WTC11 (cell line): ENCODE data around the gene MDM4. TPM values are rescaled to one million over a fixed set of nuclear protein-coding genes. Genes with fewer than 3 reads are reported as not detected.

Source experiments
- ATAC-seq: fragments of 200-7000 bp; cut with Tn5 transposase; 2 replicates; pipeline ENCODE4 v1.10.0; 2021; ENCODE audit warnings: mild to moderate bottlenecking, moderate library complexity
- CTCF ChIA-PET: fragments of 300-600 bp; sonication (Branson Sonifier 250); formaldehyde crosslinking; loops from one replicate; lab custom pipeline; 2021; ENCODE audit warnings: antibody characterized with exemption; lab: Charles Lee
- POLR2A ChIA-PET: fragments of 350-600 bp; sonication (Branson Sonifier 250); formaldehyde crosslinking; loops from one replicate; lab custom pipeline; 2021; ENCODE audit warnings: antibody characterized with exemption; lab: Charles Lee
- DNase-seq: peaks from one replicate; pipeline ENCODE4 v3.0.0; 2021; ENCODE audit warnings: low spot score
- H3K27ac Mint-ChIP-seq: 2 replicates; pipeline ENCODE4 v1.8.0; 2021; ENCODE audit warnings: mixed read lengths
- H3K27me3 Mint-ChIP-seq: 2 replicates; pipeline ENCODE4 v1.8.0; 2021; ENCODE audit warnings: low read depth, mild to moderate bottlenecking, moderate library complexity, mixed read lengths
- H3K36me3 Mint-ChIP-seq: 2 replicates; pipeline ENCODE4 v1.8.0; 2021; ENCODE audit warnings: mixed read lengths
- H3K4me1 Mint-ChIP-seq: 2 replicates; pipeline ENCODE4 v1.8.0; 2022; ENCODE audit warnings: mixed read lengths
- H3K4me3 Mint-ChIP-seq: 2 replicates; pipeline ENCODE4 v1.8.0; 2021; ENCODE audit warnings: mild to moderate bottlenecking, moderate library complexity, mixed read lengths
- H3K9me3 Mint-ChIP-seq: 2 replicates; pipeline ENCODE4 v1.8.0; 2021; ENCODE audit warnings: mixed read lengths
- ATF2 ChIP-seq: sonication (generic); formaldehyde crosslinking; IDR thresholded peaks from 2 replicates; pipeline ENCODE4 v1.8.1; 2022; ENCODE audit warnings: low read depth, missing genetic modification reagents, borderline replicate concordance
- CREB1 ChIP-seq: sonication (generic); formaldehyde crosslinking; IDR thresholded peaks from 2 replicates; pipeline ENCODE4 v1.8.0; 2023; ENCODE audit warnings: mild to moderate bottlenecking, missing genetic modification reagents
- CREM ChIP-seq: sonication (generic); formaldehyde crosslinking; IDR thresholded peaks from 2 replicates; pipeline ENCODE4 v1.8.1; 2022; ENCODE audit warnings: mild to moderate bottlenecking, missing genetic modification reagents, moderate library complexity
- ETV6 ChIP-seq: sonication (generic); formaldehyde crosslinking; IDR thresholded peaks from 2 replicates; pipeline ENCODE4 v1.8.1; 2022; ENCODE audit warnings: mild to moderate bottlenecking, missing genetic modification reagents
- FOXP1 ChIP-seq: sonication (generic); formaldehyde crosslinking; IDR thresholded peaks from 2 replicates; pipeline ENCODE4 v1.8.0; 2022; ENCODE audit warnings: missing genetic modification reagents, mild to moderate bottlenecking, moderate library complexity, borderline replicate concordance
- FOXP4 ChIP-seq: sonication (generic); formaldehyde crosslinking; IDR thresholded peaks from 2 replicates; pipeline ENCODE4 v1.8.0; 2022; ENCODE audit warnings: mild to moderate bottlenecking, missing genetic modification reagents
- GABPB1 ChIP-seq: sonication (generic); formaldehyde crosslinking; IDR thresholded peaks from 2 replicates; pipeline ENCODE4 v1.8.1; 2023; ENCODE audit warnings: mild to moderate bottlenecking, missing genetic modification reagents
- IRF2 ChIP-seq: sonication (generic); formaldehyde crosslinking; IDR thresholded peaks from 2 replicates; pipeline ENCODE4 v1.8.0; 2022; ENCODE audit warnings: low read depth, missing genetic modification reagents, borderline replicate concordance
- MXD4 ChIP-seq: fragments of 250-450 bp; sonication (Bioruptor Pico); IDR thresholded peaks from 2 replicates; pipeline ENCODE4 v1.8.0; 2021; ENCODE audit warnings: mild to moderate bottlenecking, moderate library complexity, borderline replicate concordance
- MYBL2 ChIP-seq: sonication (generic); formaldehyde crosslinking; IDR thresholded peaks from 2 replicates; pipeline ENCODE4 v1.8.1; 2023; ENCODE audit warnings: mild to moderate bottlenecking, moderate library complexity, missing genetic modification reagents
- NR3C1 ChIP-seq: sonication (generic); formaldehyde crosslinking; conservative IDR thresholded peaks from 2 replicates; pipeline ENCODE4 v1.8.1; 2023; ENCODE audit warnings: low read depth, mild to moderate bottlenecking, missing genetic modification reagents
- RORB ChIP-seq: fragments of 250-450 bp; sonication (Bioruptor Pico); IDR thresholded peaks from 2 replicates; pipeline ENCODE4 v1.9.0; 2021; ENCODE audit warnings: mild to moderate bottlenecking
- TCF7 ChIP-seq: sonication (generic); formaldehyde crosslinking; IDR thresholded peaks from 2 replicates; pipeline ENCODE4 v1.8.0; 2022; ENCODE audit warnings: mild to moderate bottlenecking, low read depth, missing genetic modification reagents, moderate library complexity
- TEAD4 ChIP-seq: sonication (generic); formaldehyde crosslinking; IDR thresholded peaks from 2 replicates; pipeline ENCODE4 v1.8.0; 2022; ENCODE audit warnings: mild to moderate bottlenecking, missing genetic modification reagents
- TP53 ChIP-seq: sonication (generic); formaldehyde crosslinking; IDR thresholded peaks from 2 replicates; pipeline ENCODE4 v1.8.1; 2023; ENCODE audit warnings: mild to moderate bottlenecking, missing genetic modification reagents
- USF2 ChIP-seq: sonication (generic); formaldehyde crosslinking; IDR thresholded peaks from 2 replicates; pipeline ENCODE4 v1.8.1; 2023; ENCODE audit warnings: mild to moderate bottlenecking, missing genetic modification reagents, moderate library complexity
- ZNF138 ChIP-seq: sonication (generic); formaldehyde crosslinking; conservative IDR thresholded peaks from 2 replicates; pipeline ENCODE4 v1.8.1; 2022; ENCODE audit warnings: mild to moderate bottlenecking, moderate library complexity, missing genetic modification reagents
- ZNF232 ChIP-seq: sonication (generic); formaldehyde crosslinking; IDR thresholded peaks from 2 replicates; pipeline ENCODE4 v1.8.0; 2022; ENCODE audit warnings: mild to moderate bottlenecking, missing genetic modification reagents
- total RNA-seq: library from RNA; stranded (reverse); gene quantifications from 3 replicates; pipeline ENCODE4 v1.2.3, GENCODE V29; 2021
- TF ChIP-seq, protein P1 (sequence below): sonication (generic); formaldehyde crosslinking; IDR thresholded peaks from 2 replicates; pipeline ENCODE4 v1.8.1; 2023; ENCODE audit warnings: mild to moderate bottlenecking, missing genetic modification reagents, moderate library complexity
- TF ChIP-seq, protein P2 (sequence below): fragments of 200-600 bp; IDR thresholded peaks from 2 replicates; pipeline ENCODE4 v1.8.0; 2022; ENCODE audit warnings: antibody characterized with exemption

MDM4 gene
- total RNA-seq, 1 experiment from 2014 or later, result 76.2 TPM

DNA sequence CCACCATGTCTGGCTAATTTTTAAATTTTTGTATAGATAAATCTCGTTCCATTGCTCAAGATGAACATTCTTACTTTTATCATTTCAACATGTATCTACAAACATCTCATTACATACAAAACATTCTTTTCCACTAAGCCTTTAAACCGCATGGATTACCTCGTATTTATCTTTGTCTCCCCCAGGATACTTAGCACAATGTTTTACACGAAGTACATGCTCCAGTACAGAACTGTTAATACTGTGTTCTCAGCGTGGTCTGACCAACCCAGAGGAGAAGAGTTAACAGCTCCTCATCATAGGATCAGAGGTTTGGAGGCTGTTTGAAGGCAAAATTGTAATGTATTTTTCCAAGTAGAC lies 29.0 kb upstream of the MDM4 start:
- no peak overlapping the region for H3K27ac Mint-ChIP-seq

GRCh38 chr1:204491655-204492054 lies 24.6 kb upstream of the MDM4 start:
- TF ChIP-seq USF2 (CRISPR knock-in tag), result no peak
- peaks cover 28% of the 10 kb centered on the region for H3K4me1 Mint-ChIP-seq
- DNase-seq (no peak), ATAC-seq (no peak)
- H3K27me3 Mint-ChIP-seq, result peaks cover 5% of the 10 kb centered on the region; the same call in 1 of the 2 replicates
- H3K9me3 Mint-ChIP-seq, result no peaks in the 10 kb centered on the region
- H3K27ac Mint-ChIP-seq, result no peak overlapping the region
- H3K36me3 Mint-ChIP-seq, result no peaks in the 10 kb centered on the region
- H3K4me3 Mint-ChIP-seq, result no peak overlapping the region
- POLR2A ChIA-PET, result interaction anchor here (1.1 to 1.5 kb wide), 2 partner anchors 10 to 24 kb away, joined by 3 to 7 read pairs; partner anchors contain the start of gene MDM4
- CTCF ChIA-PET, result interaction anchor here (4.2 to 19.5 kb wide), 3 partner anchors 11 to 93 kb away, joined by 20 to 906 read pairs (median 55); no protein-coding TSS in a partner anchor

More for the DNA sequence above, 29.0 kb upstream of the MDM4 start:
- no peaks in the 10 kb centered on the region for H3K9me3 Mint-ChIP-seq
- H3K27me3 Mint-ChIP-seq, result no peaks in the 10 kb centered on the region; the same call in 1 of the 2 replicates
- TF ChIP-seq GABPB1 (CRISPR knock-in tag) (no peak), NR3C1 (no peak), ATF2 (no peak), IRF2 (CRISPR knock-in tag) (no peak), ETV6 (CRISPR knock-in tag) (no peak), MXD4 (no peak), CREM (CRISPR knock-in tag) (no peak), FOXP1 (CRISPR knock-in tag) (no peak), ZNF138 (no peak), TCF7 (CRISPR knock-in tag) (no peak), MYBL2 (CRISPR knock-in tag) (no peak), TEAD4 (CRISPR knock-in tag) (no peak), RORB (CRISPR knock-in tag) (no peak), ZNF232 (CRISPR knock-in tag) (no peak), CREB1 (CRISPR knock-in tag) (no peak), TP53 (CRISPR knock-in tag) (no peak), FOXP4 (CRISPR knock-in tag) (no peak)
- TF ChIP-seq, protein P1, sequence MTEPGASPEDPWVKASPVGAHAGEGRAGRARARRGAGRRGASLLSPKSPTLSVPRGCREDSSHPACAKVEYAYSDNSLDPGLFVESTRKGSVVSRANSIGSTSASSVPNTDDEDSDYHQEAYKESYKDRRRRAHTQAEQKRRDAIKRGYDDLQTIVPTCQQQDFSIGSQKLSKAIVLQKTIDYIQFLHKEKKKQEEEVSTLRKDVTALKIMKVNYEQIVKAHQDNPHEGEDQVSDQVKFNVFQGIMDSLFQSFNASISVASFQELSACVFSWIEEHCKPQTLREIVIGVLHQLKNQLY, result no peak
- TF ChIP-seq, protein P2, sequence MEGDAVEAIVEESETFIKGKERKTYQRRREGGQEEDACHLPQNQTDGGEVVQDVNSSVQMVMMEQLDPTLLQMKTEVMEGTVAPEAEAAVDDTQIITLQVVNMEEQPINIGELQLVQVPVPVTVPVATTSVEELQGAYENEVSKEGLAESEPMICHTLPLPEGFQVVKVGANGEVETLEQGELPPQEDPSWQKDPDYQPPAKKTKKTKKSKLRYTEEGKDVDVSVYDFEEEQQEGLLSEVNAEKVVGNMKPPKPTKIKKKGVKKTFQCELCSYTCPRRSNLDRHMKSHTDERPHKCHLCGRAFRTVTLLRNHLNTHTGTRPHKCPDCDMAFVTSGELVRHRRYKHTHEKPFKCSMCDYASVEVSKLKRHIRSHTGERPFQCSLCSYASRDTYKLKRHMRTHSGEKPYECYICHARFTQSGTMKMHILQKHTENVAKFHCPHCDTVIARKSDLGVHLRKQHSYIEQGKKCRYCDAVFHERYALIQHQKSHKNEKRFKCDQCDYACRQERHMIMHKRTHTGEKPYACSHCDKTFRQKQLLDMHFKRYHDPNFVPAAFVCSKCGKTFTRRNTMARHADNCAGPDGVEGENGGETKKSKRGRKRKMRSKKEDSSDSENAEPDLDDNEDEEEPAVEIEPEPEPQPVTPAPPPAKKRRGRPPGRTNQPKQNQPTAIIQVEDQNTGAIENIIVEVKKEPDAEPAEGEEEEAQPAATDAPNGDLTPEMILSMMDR, result no peak
- peaks cover 18% of the 10 kb centered on the region for H3K4me1 Mint-ChIP-seq
- no peaks in the 10 kb centered on the region for H3K36me3 Mint-ChIP-seq
- ChIA-PET POLR2A (no interaction called here), CTCF (interaction anchor here (0.9 to 5.5 kb wide), 3 partner anchors 32 to 89 kb away, joined by 3 to 43 read pairs (median 4); no protein-coding TSS in a partner anchor)
- H3K4me3 Mint-ChIP-seq, result no peak overlapping the region
- ATAC-seq (no peak), DNase-seq (no peak)
